Ovary (tissue), 3 donors: ENCODE measurements around the gene LRRC72.

Experiments used
- CTCF ChIP-seq, 3 donors: fragments of 450-650 bp in 2 of 3; fragments of 200-600 bp in 1 of 3; IDR thresholded peaks; one replicate each; pipeline versions ENCODE4 v1.5.1 to v1.8.0; 2016 to 2022; ENCODE audit warnings: antibody characterized with exemption in 3 of 3, mild to moderate bottlenecking in 1 of 3
- EP300 ChIP-seq: sonication (generic); formaldehyde crosslinking; IDR thresholded peaks from one replicate; pipeline ENCODE4 v1.6.1; 2017; ENCODE audit warnings: antibody characterized with exemption
- donor health status: DM: no; HTN: no; CAD: no.

- TF ChIP-seq CTCF (IDR thresholded peaks at IDR 0.05) (no peak), EP300 (no peak)
Observed at GRCh38 chr7:16579216-16579615, 52.6 kb downstream of the LRRC72 start.
